Measurements from ENCODE around the gene ACSL1.

- TF ChIP-seq CTCF (conservative IDR thresholded peaks at IDR 0.05; ENCODE audit: low read length) (no peak), EZH2phosphoT487 (IDR thresholded peaks at IDR 0.05; ENCODE audit: borderline replicate concordance) (no peak)
Observed at GRCh38 chr4:184719407-184719806, 106.4 kb downstream of the ACSL1 start.

All from Loucy (cell line).